ENCODE data around the gene DTNB.

The DTNB gene

DNA sequence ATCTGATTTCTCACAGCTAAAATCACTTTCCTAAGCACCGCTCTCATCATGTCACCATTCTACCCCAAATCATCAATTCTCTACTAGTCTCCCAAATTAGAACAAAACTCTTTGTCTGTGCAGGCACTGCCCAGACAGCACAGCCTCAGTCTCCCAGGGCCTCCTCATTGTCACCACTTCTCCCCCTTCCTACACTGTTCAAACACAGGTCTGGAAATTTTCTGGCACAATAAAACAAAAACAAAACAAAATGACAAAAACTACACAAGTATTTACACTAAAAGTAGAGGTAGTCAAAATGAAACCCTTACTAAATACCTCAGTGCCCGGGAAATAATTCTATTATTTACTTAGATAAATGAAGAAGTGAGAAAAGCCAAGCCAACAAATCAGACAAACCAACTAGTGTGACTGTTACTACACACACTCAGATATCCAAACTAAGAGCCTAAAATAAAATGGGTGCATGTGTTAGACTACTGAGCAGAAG, 175.4 kb downstream of the DTNB start:
- DNase-seq (ENCODE audit: low spot score): no peak

DNA sequence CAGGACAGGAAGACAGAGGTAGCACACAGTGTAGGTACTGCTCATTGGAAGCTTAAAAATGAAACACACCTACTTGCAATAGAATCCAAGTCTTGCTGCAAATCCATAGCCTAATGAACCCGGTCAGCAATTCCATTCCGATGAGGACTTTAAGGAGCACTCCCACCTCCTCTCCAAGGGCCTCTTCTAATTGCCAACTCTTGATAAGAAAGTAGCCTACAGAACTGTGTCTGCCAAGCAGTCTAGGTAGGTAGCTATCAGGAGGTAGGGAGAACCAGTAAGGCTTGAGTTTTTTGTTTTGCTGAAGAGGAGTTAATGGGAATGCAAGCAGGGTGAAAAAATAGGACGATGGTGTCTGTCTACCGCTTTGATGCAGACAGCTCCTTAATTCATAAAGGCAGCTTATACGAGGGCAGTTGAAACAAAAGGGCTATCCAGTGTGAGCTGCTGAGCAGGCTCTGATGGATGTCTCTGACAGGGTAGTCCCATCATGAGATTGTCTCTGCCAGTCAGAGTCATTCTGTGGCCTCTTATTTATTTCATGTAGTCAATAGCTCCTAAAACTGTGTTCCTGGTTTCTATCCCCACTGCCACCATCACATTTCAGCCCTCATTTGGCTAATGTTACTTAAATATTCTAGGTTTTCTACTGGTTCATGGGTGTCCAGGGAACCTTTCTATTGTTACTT, 176.0 kb downstream of the DTNB start:
- no peak for DNase-seq (ENCODE audit: low spot score)

DNA sequence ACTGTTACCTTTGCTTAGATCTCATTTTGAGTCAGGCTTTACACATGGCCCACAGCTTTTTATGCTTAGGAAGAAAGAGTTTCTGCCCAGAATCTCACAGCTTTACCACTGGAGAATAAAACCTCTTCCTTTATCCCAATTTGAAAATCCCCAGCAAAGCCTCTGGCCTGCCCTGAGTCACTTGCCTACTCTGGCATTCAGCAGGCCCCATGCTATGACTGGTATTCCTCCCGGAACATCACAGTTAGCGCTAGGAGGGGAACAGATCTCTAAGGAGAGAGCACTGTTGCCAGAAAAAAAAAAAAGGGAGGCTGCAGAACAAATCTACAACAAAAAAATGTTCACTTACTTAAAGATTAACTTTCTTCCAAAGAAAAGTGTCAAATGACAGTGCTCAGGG, 178.8 kb downstream of the DTNB start:
- no peak for DNase-seq (ENCODE audit: low spot score)

DNA sequence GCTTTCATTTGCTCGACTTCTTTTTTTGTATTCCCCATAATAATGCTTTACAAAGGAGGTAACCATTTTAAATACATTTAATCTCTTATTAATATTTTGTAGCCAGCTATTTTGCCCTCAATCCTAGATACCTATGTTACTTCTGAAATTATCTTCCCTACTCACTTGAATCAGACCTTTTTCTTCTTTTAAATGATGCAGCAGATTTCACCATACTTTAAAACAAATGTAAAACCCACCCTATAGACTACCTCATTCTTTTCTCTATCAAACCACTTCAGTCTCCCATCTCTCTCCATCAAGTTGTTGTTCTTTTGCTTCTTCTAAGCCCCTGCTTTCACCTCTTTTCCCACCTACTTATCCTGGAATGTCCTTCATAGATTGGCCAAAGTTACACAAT, 180.2 kb downstream of the DTNB start:
- DNase-seq (ENCODE audit: low spot score): no peak

DNA sequence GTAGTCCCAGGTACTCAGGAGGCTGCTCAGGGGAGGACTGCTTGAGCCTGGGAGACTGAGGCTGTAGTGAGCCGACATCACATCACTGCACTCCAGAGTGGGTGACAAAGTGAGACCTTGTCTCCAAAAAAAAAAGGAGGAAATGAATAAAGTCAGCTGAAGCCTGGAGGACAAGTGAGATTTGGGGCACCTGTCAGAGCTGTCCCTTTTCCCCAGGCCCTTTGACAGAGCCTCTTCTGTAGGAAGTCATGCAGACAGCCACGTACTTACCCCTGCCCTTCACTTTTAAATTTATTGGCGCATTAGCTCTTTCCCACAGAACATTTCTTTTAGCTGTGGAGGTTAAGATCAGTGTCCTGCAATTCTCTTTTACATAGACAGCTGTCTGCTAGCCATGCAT, 180.7 kb downstream of the DTNB start:
- no peak for DNase-seq (ENCODE audit: low spot score)

DNA sequence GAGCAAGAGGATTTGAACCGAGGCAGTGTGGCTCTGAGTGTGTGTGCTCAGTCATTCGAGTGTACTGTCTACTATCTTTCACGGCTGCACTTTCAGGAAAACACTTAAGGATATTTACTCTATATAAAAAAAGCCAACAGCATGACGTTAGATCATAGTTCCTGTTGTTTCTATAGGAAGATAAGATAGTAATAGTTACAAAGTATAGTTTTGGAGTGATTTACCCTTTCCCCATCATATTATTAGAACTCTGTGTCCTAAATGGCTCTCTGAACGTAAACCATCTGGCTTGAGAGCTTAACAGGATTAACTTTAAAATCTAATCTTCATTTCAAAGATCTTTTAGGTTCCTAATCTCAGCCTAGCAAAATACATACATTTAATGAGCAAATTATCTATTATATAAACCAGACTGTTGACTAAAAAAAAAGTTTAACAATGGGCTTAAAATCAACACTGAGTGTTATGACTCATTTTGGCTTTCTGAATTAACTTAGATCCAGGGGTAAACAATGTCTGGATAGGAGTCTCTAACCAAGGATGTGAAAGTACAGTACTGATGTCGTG, 181.3 kb downstream of the DTNB start:
- DNase-seq (ENCODE audit: low spot score): no peak

DNA sequence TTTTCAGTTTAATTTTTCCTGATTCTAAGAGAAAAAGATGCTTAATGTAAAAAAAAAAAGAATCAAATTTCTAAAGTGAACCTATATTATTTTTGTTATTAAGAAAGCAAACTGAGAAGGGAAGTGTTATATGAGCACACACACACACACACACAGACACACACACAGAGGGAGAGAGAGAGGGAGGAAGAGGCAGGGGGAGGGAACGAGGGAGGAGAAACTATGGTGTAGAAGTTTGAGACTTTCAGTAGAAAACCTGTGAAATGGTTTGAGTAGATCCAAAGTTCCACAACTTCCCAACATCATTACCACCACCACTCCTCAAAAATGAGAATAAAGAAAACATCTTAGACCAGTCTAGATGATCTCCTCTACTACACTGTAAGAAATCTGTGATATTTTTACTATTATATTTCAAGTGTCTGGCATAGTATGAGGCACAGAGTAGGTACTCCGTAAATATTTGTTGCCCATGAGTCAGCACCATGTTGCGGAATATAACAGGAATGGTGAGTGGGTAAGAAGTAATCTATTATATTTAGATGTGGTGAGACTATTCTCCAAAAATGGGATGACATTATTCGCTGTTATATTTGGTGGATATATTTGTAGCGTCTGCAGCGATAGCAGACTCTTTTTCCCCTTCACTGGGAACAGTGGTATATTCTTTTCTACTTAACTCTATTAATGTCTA, 182.2 kb downstream of the DTNB start:
- no peak for DNase-seq (ENCODE audit: low spot score)

DNA sequence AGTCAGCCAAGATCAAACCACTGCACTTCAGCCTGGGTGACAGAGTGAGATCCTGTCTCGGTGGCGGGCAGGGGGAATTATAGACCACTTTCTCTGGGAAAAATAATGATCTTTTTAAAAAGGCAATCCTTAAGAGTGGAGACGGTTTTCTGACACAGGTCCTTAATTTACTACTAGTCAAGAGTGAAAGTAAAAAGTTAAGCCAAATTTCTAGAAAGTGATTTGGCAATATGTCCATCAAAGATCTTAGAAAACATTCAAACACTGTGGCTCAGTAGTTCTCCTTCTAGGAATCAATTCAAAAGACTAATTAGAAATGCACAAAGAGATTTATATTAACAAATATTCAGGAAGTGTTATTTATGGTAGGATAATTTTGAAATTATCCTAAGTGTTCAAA, 183.2 kb downstream of the DTNB start:
- no peak for DNase-seq (ENCODE audit: low spot score)

DNA sequence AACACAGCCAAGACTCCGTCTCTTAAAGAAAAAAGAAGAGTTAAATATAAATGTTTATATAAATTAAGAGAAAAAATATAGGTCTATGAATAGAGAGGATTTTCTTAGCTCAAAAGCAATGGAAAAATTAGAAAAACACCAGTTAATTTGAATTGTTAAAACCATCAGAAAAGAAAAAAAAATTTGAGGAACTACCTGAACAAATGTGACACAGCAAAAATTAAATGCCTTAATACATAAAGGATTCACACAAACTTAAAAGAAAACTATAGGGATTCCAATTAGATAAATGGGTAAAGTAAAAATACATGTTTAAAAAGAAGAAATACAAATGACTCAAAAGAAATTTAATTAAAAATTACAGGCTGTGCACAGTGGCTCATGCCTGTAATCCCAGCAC, 183.7 kb downstream of the DTNB start:
- DNase-seq (ENCODE audit: low spot score): no peak

DNA sequence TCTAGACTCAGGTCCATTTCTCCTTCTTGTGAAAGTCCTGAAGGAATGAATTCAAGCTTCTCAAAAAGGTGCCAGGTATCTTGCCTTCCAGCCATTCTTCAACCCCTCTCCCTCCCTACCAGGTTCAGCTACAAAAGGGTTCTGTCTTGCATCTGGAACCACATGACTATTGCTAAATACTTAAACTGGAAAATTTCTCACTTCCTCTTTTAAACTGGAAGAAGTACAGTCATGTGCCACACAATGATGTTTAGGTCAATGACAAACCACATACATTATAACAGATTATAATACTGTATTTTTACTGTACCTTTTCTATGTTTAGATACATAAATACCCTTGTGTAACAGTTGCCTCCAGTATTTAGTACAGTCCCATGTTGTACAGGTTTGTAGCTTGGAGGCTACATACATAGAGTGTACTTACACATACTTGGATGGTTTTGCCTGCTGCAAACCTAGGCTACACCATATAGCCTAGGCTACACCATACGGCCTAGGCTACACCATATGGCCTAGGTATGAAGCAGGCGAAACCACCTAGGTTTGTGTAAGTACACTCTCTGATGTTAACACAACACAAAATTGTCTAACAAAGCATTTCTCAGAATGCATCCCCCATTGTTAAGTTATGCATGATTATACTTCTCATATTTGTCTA, 189.6 kb downstream of the DTNB start:
- DNase-seq (ENCODE audit: low spot score): peak; percentile 45

DNA sequence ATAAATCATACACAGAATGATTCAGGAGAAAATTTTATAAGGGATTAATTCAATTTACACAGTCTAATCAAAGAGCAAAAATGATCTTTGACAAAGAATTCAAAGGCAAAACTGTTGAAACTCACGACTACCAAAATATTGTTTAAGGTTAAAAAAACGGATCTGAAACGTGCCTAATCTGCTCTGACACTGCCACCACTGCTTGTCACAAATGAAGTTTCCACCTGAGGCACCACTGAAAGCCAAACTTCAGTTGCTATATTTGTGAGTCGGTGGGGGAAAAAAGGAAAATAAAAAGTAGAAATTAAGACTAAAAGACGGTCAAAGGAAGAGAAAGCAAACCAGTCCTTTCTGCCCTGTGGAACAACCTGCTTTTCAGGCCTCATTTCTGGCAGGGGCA, 191.0 kb downstream of the DTNB start:
- DNase-seq (ENCODE audit: low spot score): no peak

DNA sequence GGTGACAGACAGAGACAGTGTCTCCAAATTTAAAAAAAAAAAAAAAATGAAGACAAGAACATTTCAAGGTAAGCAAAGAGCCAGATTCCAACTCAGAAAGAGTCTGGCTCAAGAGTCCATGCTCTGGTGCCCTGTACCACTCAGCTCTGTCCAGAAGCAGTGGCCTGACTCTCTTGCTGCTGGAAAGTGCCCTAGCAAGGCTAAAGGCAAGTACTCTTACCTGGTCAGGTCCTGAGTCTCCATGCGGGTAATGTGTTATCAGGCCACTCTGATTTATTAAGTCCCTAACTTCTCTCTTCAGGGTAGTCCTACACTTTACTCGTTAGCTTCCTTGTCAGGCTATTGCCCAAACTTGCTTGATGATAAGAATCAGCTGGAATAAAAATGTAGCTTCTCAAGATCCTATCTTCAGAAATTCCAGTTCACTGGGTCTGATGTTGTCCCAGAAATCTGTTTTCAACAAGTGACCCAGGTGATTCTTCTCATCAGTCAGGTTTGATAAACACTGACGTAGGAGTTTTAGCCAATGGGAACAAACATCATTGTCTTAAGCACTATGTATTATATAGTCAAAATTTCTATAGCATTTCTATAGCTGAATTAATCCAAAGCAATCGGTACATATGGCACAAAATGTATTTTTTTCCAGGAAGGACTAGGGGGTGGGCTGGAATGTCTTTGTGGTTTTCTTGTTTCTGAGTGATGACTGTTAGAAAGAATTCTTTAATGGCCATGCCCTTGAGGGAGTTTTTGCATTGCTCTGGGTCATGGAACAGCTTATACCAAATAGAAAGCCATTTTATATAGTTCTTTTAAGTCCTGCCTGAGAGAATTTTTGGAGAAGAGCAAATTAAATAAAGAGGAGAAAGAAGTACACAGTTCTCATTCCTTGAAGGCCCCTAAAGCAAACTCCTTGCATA, 191.7 kb downstream of the DTNB start:
- peak; percentile 63 for DNase-seq (ENCODE audit: low spot score)

DNA sequence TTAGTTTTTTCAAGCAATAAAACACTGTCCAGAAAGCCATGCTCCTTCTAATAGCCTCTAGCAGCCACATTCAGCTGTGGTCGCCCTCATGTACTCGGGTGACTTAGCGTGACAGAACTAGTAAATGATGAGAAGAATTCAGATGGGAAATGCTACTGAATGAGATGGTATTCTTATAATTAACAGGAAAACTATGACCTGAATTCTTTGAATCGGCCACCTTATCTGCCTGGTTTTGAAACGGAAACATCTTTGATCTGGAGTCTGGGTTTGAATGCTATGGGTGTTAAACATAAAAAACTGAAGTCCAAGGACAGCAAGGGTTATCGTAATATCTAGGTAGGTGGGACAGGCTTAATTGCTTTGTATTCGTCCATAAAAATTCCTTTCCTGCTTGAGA, 192.8 kb downstream of the DTNB start:
- no peak for DNase-seq (ENCODE audit: low spot score)

DNA sequence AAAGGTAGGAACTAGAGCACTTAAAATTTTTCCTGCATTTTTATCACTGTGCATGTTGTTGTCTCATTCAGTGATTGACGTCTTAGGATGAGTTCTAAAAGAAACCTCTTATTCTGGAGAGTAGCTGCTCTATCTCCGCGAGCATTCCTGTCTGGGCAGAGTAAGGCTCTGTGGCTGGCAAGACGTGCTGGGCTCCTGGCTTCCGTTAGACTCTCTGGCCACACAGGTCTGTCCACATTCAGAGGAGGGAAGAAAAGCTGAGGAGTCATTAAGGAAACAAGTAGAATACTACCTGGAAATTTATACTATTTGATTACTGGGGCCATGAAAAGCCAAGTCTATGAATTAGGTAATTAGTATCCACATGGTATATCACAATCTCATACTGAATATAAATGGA, 193.6 kb downstream of the DTNB start:
- no peak for DNase-seq (ENCODE audit: low spot score)

DNA sequence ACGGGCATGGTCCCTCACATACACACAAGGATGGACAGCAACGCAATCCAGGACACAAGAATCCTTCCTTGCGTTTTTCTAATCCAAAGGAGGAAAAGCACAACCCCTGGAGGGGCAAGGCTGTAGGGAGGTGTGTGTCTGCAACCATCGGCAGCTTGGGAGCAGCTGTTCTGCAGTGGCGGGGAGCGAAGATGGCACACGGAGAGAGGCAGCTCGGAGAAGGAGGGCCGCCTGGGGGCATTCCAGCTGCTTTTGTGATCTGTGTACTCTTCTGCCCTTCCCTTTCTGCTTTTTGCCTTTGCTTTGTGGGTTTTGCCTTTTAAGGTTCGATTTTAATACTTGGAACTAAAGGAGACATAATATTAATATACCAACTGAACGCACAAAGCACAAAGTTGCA, 194.6 kb downstream of the DTNB start:
- no peak for DNase-seq (ENCODE audit: low spot score)

DNA sequence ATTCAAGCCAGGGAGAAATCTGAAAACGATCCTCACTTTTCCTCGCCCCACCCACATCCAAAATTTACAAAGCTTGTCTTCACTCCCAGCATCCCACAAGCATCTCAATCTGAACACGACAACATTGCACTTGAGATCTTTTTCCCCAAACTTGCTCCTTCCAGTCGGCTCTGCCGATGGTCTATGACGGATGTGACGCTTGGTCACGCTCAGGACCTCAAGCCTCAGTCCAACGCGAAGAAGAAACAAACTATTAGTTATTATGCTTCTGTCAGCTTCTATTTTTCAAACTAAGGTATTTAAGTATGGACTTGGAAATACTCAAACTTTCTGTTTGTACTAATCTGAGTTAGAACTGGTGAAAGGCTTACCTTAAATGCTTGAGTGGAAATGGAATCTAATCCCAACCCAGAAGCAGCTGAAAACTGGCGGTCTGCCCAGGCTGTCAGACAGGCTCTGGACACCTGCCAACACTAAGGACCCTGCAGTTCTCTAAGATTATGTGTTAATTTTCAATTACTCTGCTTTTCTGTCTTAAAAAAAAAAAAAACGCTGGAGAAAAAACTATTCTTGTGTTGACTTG, 199.5 kb downstream of the DTNB start:
- DNase-seq (ENCODE audit: low spot score): no peak

DNA sequence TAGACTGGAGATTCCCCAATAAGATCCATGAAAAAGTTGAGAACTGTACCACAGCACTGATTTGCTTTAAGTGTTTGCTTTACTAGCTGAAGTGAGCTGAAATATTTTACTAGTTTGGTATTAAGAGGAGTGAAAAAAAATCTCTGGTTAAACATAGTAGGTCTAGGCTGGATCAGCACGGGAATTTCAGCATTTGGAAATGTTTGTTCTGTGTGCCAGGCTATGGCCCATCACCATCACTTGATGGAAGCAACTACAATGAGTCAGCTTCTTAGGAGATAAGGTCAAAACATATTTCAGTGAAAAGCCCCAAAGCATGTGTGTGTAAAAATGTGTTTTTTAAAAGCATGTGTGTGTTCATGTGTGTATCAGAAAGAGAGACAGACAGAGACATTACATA, 200.2 kb downstream of the DTNB start:
- DNase-seq (ENCODE audit: low spot score): no peak

DNA sequence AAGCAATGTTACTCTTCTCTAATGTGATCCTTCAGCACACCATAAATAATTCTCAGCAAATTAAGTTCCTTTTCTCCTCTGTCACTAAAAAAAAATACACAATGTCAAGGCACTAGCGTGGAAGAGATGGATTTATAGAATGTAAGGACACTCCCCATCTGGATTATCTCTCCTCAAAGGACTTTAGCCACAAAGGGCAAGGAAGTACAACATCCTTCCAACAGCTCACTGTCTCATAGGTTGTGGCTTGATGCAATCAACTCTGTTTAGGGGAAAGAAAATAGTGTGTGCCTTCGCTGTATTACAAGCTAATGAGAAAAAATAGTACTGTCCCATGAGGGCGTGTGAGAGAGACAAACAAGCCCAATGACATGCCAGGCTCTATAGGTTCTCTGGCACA, 202.6 kb downstream of the DTNB start:
- no peak for DNase-seq (ENCODE audit: low spot score)

DNA sequence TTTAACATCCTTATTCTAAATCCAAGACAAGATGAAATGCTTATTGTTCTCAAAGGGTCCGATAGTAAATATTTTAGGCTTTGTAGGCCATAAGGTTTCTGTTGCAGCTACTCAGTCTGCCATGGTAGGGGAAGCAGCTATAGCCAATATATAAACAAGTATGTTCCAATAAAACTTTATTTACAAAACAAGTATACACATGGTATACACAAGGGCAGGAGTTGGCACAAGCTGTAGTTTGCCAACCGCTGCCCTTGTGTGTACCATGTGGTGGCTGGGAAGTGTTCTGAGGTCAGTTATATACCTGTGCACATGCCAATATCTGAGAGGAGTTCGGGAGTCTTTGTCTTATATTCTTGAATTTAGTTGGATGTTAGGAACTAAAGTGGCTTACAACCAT, 205.6 kb downstream of the DTNB start:
- DNase-seq (ENCODE audit: low spot score): no peak

DNA sequence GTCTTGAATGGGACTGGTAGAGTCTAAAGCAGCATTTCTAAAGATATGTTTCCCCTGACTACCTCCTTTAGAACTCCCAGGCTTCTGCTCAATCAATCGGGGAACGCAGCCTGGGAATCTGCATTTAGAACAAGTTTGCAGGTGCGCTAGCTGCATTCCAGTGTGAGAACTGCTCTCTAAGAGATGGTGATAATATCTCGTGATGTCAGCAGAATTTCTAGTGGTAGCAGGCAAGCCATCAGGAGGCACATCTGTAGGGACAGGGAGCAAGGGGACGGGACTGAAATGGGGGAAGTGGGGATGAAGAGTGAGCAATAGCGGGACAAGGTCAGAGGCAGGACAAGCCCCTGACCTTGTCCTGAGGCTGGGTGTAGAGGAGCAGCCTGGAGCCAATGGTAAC, 211.4 kb downstream of the DTNB start:
- no peak for DNase-seq (ENCODE audit: low spot score)

DNA sequence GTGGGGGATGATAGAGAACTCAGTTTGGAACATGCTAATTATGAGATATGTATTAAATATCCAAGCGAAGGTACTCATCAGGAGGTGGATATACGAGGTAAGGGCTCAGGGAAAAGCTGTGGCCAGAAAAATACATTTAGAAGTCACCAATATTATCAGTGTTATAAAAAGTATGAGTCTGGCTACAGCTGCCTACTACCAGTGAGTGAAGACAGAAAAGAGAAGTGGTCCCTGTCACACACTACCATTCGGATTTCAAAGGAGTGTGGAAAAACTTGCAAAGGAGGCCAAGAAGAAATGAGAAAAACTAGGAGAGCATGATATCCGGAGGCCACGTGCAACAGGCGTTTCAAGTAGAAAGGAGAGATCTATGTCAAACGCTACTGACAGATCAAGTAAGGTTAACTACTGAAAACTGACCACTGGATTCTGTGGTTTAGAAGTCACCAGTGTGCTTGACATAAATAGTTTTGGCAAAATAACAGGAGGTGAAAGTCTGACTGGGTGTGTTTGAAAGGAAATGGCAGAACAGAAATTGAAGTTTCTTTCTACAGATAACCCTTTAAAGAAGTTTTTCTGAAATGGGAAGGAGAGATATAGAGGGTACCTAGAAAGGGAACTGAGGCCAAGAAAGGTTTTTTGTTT, 213.0 kb downstream of the DTNB start:
- no peak for DNase-seq (ENCODE audit: low spot score)

All from COLO829 (cell line).